NCI-H2196 treated with DMSO at 0.1 percent for 48 hours (cell line): Measurements from ENCODE around the gene TMEM168.
"Not testable (repeated sequence)": the region's sequence is repeated elsewhere in the genome, so short reads cannot be mapped to it uniquely, and the experiment has no call there.

ENCODE experiments used
- DNase-seq: peaks from one replicate; lab custom pipeline; 2025; ENCODE audit not compliant: unreplicated experiment; lab: John Stamatoyannopoulos, UW

The TMEM168 gene

GRCh38 chr7:112782498-112782897 is 7.7 kb downstream of the TMEM168 start:
- no peak for DNase-seq

- no peak for DNase-seq
These were observed 8.6 kb downstream of the TMEM168 start for GRCh38 chr7:112781558-112781957.

GRCh38 chr7:112781110-112781509 is 9.1 kb downstream of the TMEM168 start:
- no peak for DNase-seq

- no peak for DNase-seq
These were observed 10.5 kb downstream of the TMEM168 start for GRCh38 chr7:112779667-112780066.

- DNase-seq = no peak
These were observed 12.8 kb downstream of the TMEM168 start for GRCh38 chr7:112777406-112777805.

GRCh38 chr7:112771166-112771565 is 19.0 kb downstream of the TMEM168 start:
- DNase-seq = no peak

GRCh38 chr7:112770051-112770450 is 20.1 kb downstream of the TMEM168 start:
- no peak for DNase-seq

GRCh38 chr7:112765105-112765504 is 25.1 kb downstream of the TMEM168 start:
- no peak for DNase-seq

GRCh38 chr7:112763996-112764395 is 26.2 kb downstream of the TMEM168 start:
- no peak for DNase-seq

- no peak for DNase-seq
These were observed 26.9 kb downstream of the TMEM168 start for GRCh38 chr7:112763298-112763697.

- no peak for DNase-seq
These were observed 30.3 kb downstream of the TMEM168 start for GRCh38 chr7:112759905-112760304.

- no peak for DNase-seq
These were observed 32.9 kb downstream of the TMEM168 start for GRCh38 chr7:112757337-112757736.

- no peak for DNase-seq
These were observed 36.9 kb downstream of the TMEM168 start for GRCh38 chr7:112753298-112753697.

- no peak for DNase-seq
These were observed 37.6 kb downstream of the TMEM168 start for GRCh38 chr7:112752576-112752975.

- DNase-seq = no peak
These were observed 40.4 kb downstream of the TMEM168 start for GRCh38 chr7:112749775-112750174.

- no peak for DNase-seq
These were observed 41.8 kb downstream of the TMEM168 start for GRCh38 chr7:112748381-112748780.

- DNase-seq = no peak
These were observed 44.6 kb downstream of the TMEM168 start for GRCh38 chr7:112745635-112746034.

- DNase-seq = no peak
These were observed 45.4 kb downstream of the TMEM168 start for GRCh38 chr7:112744818-112745217.

- DNase-seq = no peak
These were observed 46.4 kb downstream of the TMEM168 start for GRCh38 chr7:112743811-112744210.

- no peak for DNase-seq
These were observed 49.5 kb downstream of the TMEM168 start for GRCh38 chr7:112740667-112741066.

- no peak for DNase-seq
These were observed 50.6 kb downstream of the TMEM168 start for GRCh38 chr7:112739436-112740180.

- no peak for DNase-seq
These were observed 54.9 kb downstream of the TMEM168 start for GRCh38 chr7:112735261-112735660.

GRCh38 chr7:112731324-112731723 is 58.9 kb downstream of the TMEM168 start:
- not testable (repeated sequence) for DNase-seq
